Gastroesophageal sphincter (tissue), 4 donors: ENCODE measurements around the gene RAD51B. TPM values are rescaled to one million over a fixed set of nuclear protein-coding genes. Genes with fewer than 3 reads are reported as not detected.

Source experiments
- ATAC-seq: fragments of 150-250 bp; one replicate; pipeline ENCODE4 v1.9.1; 2016; ENCODE audit warnings: mild to moderate bottlenecking, moderate library complexity
- H3K27ac ChIP-seq, 4 donors: fragments of 200-600 bp; sonication (generic) in 3 of 4; 1 replicate in 3 of 4; 2 replicates in 1 of 4; pipeline ENCODE4 v1.5.1; 2016 to 2019
- H3K27me3 ChIP-seq: fragments of 200-600 bp; sonication (generic); one replicate; pipeline ENCODE4 v1.5.1; 2019
- H3K36me3 ChIP-seq, 2 donors: fragments of 200-600 bp; sonication (generic); one replicate each; pipeline ENCODE4 v1.5.1; 2019; ENCODE audit warnings: control low read depth in 1 of 2
- H3K4me1 ChIP-seq, 3 donors: fragments of 200-600 bp; sonication (generic); 1 replicate in 2 of 3; 2 replicates in 1 of 3; pipeline ENCODE4 v1.5.1; 2016 to 2019; ENCODE audit warnings: control low read depth in 2 of 3
- H3K4me3 ChIP-seq, 2 donors: fragments of 200-600 bp; sonication (generic); one replicate each; pipeline ENCODE4 v1.5.1; 2019; ENCODE audit warnings: mild to moderate bottlenecking in 1 of 2, moderate library complexity in 1 of 2
- H3K9me3 ChIP-seq, 3 donors: fragments of 200-600 bp; sonication (generic); one replicate each; pipeline ENCODE4 v1.5.1; 2017 to 2019; ENCODE audit warnings: control low read depth in 2 of 3
- CTCF ChIP-seq, 4 experiments: fragments of 200-600 bp in 2 of 4; fragments of 450-650 bp in 2 of 4; sonication (generic) in 1 of 4; IDR thresholded peaks; one replicate each; pipeline ENCODE4 v1.5.1; 2017 to 2019; ENCODE audit warnings: antibody characterized with exemption in 4 of 4, mild to moderate bottlenecking in 2 of 4, moderate library complexity in 2 of 4
- EP300 ChIP-seq: sonication (generic); formaldehyde crosslinking; IDR thresholded peaks from one replicate; pipeline ENCODE4 v1.6.1; 2017; ENCODE audit warnings: antibody characterized with exemption, mild to moderate bottlenecking
- POLR2A ChIP-seq, 2 donors: fragments of 450-650 bp; IDR thresholded peaks; one replicate each; pipeline ENCODE4 v1.6.1; 2017; ENCODE audit warnings: antibody characterized with exemption in 2 of 2, mild to moderate bottlenecking in 2 of 2, moderate library complexity in 1 of 2
- POLR2AphosphoS5 ChIP-seq: sonication (generic); formaldehyde crosslinking; IDR thresholded peaks from one replicate; pipeline ENCODE4 v1.6.1; 2017; ENCODE audit warnings: antibody characterized with exemption
- WGBS, 2 donors: methylation state at CpG; one replicate each; pipeline ENCODE4 v1.1.5; 2018; ENCODE audit warnings: low coverage in 1 of 2; 5-methylcytosine and 5-hydroxymethylcytosine counted together
- total RNA-seq, 4 donors: library from RNA; depleted of rRNA; stranded (reverse); fragments of >200 nt; gene quantifications; one replicate each; pipeline ENCODE4 v1.1.0, GENCODE V29; 2016

RAD51B gene
- total RNA-seq, 4 donors from 2014 or later: 5.1 to 7.0 (median 6.0) TPM

- H3K4me1 ChIP-seq: no peaks in the 10 kb centered on the region
- TF ChIP-seq EP300: no peak
- no peak for TF ChIP-seq POLR2AphosphoS5
- no peak for TF ChIP-seq POLR2A (IDR thresholded peaks at IDR 0.05)
- no peak for TF ChIP-seq CTCF (IDR thresholded peaks at IDR 0.05)
- ATAC-seq: no peak
- H3K36me3 ChIP-seq: no peaks in the 10 kb centered on the region
- no peak overlapping the region for H3K4me3 ChIP-seq
- no peak overlapping the region for H3K27ac ChIP-seq
- WGBS, 2 donors: 90 to 92% methylated on average over 8 to 9 of the region's 12 CpGs
- no peaks in the 10 kb centered on the region for H3K9me3 ChIP-seq
- no peaks in the 10 kb centered on the region for H3K27me3 ChIP-seq
Measured at GRCh38 chr14:68744613-68745012, 925.0 kb downstream of the RAD51B start.

- WGBS, 2 donors: 95 to 100% methylated on average over 1 to 4 of the region's 5 CpGs
- Histone ChIP-seq H3K27ac (no peak overlapping the region), H3K4me3 (no peak overlapping the region), H3K27me3 (no peaks in the 10 kb centered on the region), H3K9me3 (no peaks in the 10 kb centered on the region), H3K36me3 (no peaks in the 10 kb centered on the region), H3K4me1 (peaks cover 0 to 9% (median 5%) of the 10 kb centered on the region in 3 donors)
- no peak for ATAC-seq
- TF ChIP-seq CTCF (IDR thresholded peaks at IDR 0.05) (no peak), EP300 (no peak), POLR2A (IDR thresholded peaks at IDR 0.05) (no peak), POLR2AphosphoS5 (no peak)
Measured at GRCh38 chr14:68747393-68747792, 927.8 kb downstream of the RAD51B start.

DNA sequence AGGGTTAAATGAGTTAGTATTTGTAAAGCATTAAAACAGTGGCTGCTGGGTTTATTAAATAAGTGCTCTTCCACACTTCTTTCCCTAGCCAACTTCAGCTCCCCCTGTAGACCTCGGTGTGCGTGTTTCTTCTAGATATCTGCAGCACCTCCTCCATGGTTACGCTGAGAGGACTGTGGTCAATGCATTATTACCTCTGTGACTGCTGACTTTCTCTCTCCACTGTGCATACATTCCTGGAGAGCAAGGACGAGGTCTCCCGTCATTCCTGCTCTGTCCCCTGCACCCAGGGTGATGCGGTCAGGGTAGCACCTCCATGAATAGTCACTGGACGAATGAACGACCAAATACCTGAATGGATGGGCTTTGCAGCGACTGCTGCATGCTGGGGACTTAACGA lies 928.7 kb downstream of the RAD51B start:
- WGBS, 2 donors: 88 to 98% methylated on average over 4 to 5 of the region's 10 CpGs
- H3K27me3 ChIP-seq: no peaks in the 10 kb centered on the region
- H3K27ac ChIP-seq: no peak overlapping the region
- H3K9me3 ChIP-seq: no peaks in the 10 kb centered on the region
- peaks cover 0 to 17% (median 7%) of the 10 kb centered on the region in 3 donors for H3K4me1 ChIP-seq
- H3K4me3 ChIP-seq: no peak overlapping the region
- no peak for TF ChIP-seq EP300
- TF ChIP-seq POLR2A (IDR thresholded peaks at IDR 0.05): no peak
- no peak for TF ChIP-seq CTCF (IDR thresholded peaks at IDR 0.05)
- TF ChIP-seq POLR2AphosphoS5: no peak
- H3K36me3 ChIP-seq: no peaks in the 10 kb centered on the region
- no peak for ATAC-seq

DNA sequence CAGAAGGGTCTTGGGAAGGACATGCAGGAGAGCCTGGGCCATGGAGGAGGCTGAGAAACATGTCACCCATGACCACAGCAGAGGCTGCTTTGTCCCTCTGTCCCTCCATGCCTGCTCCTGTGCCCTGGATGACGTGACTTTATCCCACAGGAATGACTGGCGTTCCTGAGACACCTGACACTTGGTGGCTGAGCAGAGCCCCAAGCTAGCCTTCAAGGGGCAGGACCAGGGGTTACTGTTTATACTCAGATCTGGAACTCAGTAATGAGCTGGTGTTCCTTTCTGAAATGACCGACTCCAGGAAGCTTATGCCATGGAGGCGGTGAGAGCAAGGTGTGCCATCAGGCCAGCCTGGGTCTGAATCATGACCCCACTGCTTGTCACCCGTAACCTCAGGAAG lies 929.1 kb downstream of the RAD51B start:
- H3K36me3 ChIP-seq: no peaks in the 10 kb centered on the region
- no peak overlapping the region for H3K4me3 ChIP-seq
- no peak for ATAC-seq
- H3K9me3 ChIP-seq: no peaks in the 10 kb centered on the region
- 90 to 92% methylated on average over 2 to 3 of the region's 5 CpGs for WGBS, 2 donors
- no peaks in the 10 kb centered on the region for H3K27me3 ChIP-seq
- no peak overlapping the region for H3K27ac ChIP-seq
- TF ChIP-seq POLR2A (IDR thresholded peaks at IDR 0.05): no peak
- no peak for TF ChIP-seq CTCF (IDR thresholded peaks at IDR 0.05)
- no peak for TF ChIP-seq POLR2AphosphoS5
- TF ChIP-seq EP300: no peak
- peaks cover 0 to 22% (median 7%) of the 10 kb centered on the region in 3 donors for H3K4me1 ChIP-seq
